H1 (cell line): ENCODE measurements around the gene ASB8. TPM values are rescaled to one million over a fixed set of nuclear protein-coding genes. Genes with fewer than 3 reads are reported as not detected.

ENCODE experiments used
- ASH2L ChIP-seq: fragments of 200-600, 300-600 bp; sonication (generic); IDR thresholded peaks from one replicate; pipeline ENCODE4 v1.7.1; 2017; ENCODE audit warnings: low read length
- CHD7 ChIP-seq: fragments of 300-600 bp; sonication (generic); IDR thresholded peaks from 2 replicates; pipeline ENCODE4 v1.7.1; 2012; ENCODE audit warnings: low read length, moderate library complexity, mild to moderate bottlenecking, inconsistent platforms; ENCODE audit not compliant: insufficient replicate concordance
- RAD21 ChIP-seq, 2 experiments: IDR thresholded peaks in 1 of 2; conservative IDR thresholded peaks in 1 of 2; 2 replicates each; pipeline ENCODE4 v1.6.1; 2011; ENCODE audit warnings: low read depth in 2 of 2, low read length in 2 of 2, improper control_type of control experiment in 1 of 2, inconsistent platforms in 1 of 2, mild to moderate bottlenecking in 1 of 2, moderate library complexity in 1 of 2
- USF2 ChIP-seq: IDR thresholded peaks from 2 replicates; pipeline ENCODE4 v1.6.1; 2011; ENCODE audit warnings: low read length, improper control_type of control experiment
- polyA plus RNA-seq, 7 experiments: library from polyadenylated mRNA; depleted of rRNA in 3 of 7; stranded (reverse) in 5 of 7; unstranded in 2 of 7; fragments of >200 nt in 5 of 7; fragments of 200-250 nt in 2 of 7; gene quantifications; 1 replicate in 5 of 7; 2 replicates in 1 of 7; 4 replicates in 1 of 7; pipeline versions ENCODE4 v1.2.1 to v1.2.3, GENCODE V29; 2011 to 2013; ENCODE audit warnings: missing spikeins in 2 of 7, mixed read lengths in 2 of 7
- total RNA-seq: library from RNA; stranded (reverse); fragmentation: NEBNext Ultra II Directional; extraction: Animal tissue kit (Norgen Biotek cat#: 25700); gene quantifications from 2 replicates; pipeline ENCODE4 v1.2.1, GENCODE V29; 2021
- TF ChIP-seq, protein P1 (sequence below), 3 experiments: IDR thresholded peaks; 1 replicate in 2 of 3; 2 replicates in 1 of 3; pipeline versions ENCODE4 v1.5.1 to v1.6.1; 2011; ENCODE audit warnings: low read length in 3 of 3, mild to moderate bottlenecking in 3 of 3, inconsistent platforms in 2 of 3, low read depth in 1 of 3, moderate library complexity in 1 of 3; ENCODE audit not compliant: insufficient read depth in 1 of 3; ENCODE audit errors: control extremely low read depth in 1 of 3

Gene ASB8
- total and polyA plus RNA-seq, 2 of the 8 experiments (the other 6 are each of a cell fraction or from before 2014, with no cell fraction given), result 3.8 to 8.3 TPM

- no peak for TF ChIP-seq CHD7
- TF ChIP-seq ASH2L, result peak; percentile 93
- TF ChIP-seq RAD21 (IDR thresholded peaks at IDR 0.05 in 1 of 2, conservative IDR thresholded peaks at IDR 0.05 in 1 of 2; ENCODE audit: low read depth in 2 of 2, low read length in 2 of 2), result peak; percentile 22 to 40; a peak in 3 of 4 replicates
- TF ChIP-seq, protein P1, sequence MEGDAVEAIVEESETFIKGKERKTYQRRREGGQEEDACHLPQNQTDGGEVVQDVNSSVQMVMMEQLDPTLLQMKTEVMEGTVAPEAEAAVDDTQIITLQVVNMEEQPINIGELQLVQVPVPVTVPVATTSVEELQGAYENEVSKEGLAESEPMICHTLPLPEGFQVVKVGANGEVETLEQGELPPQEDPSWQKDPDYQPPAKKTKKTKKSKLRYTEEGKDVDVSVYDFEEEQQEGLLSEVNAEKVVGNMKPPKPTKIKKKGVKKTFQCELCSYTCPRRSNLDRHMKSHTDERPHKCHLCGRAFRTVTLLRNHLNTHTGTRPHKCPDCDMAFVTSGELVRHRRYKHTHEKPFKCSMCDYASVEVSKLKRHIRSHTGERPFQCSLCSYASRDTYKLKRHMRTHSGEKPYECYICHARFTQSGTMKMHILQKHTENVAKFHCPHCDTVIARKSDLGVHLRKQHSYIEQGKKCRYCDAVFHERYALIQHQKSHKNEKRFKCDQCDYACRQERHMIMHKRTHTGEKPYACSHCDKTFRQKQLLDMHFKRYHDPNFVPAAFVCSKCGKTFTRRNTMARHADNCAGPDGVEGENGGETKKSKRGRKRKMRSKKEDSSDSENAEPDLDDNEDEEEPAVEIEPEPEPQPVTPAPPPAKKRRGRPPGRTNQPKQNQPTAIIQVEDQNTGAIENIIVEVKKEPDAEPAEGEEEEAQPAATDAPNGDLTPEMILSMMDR (IDR thresholded peaks at IDR 0.05; ENCODE audit: control extremely low read depth in 1 of 3, insufficient read depth in 1 of 3, low read depth in 1 of 3, low read length in 3 of 3), result peak; percentile 44 to 60 (median 46)
- TF ChIP-seq USF2, result no peak
These were observed at the start of gene ASB8 (continued) for GRCh38 chr12:48157018-48157888.
